Activated CD8-positive, alpha-beta memory T cell treated with anti-CD3 and anti-CD28 coated beads, Interleukin-2, amount 50 U/mL, for 4 hours (primary cell): ENCODE measurements around the gene PDE4B.
"Not testable (repeated sequence)": the region's sequence is repeated elsewhere in the genome, so short reads cannot be mapped to it uniquely, and the experiment has no call there.

Experiments used
- DNase-seq: peaks from one replicate; pipeline ENCODE4 v3.0.0-alpha.2; 2020

The PDE4B gene

GRCh38 chr1:65817891-65818290 is 25.2 kb downstream of the PDE4B start:
- no peak for DNase-seq

GRCh38 chr1:65818966-65819365 is 26.3 kb downstream of the PDE4B start:
- no peak for DNase-seq

DNA sequence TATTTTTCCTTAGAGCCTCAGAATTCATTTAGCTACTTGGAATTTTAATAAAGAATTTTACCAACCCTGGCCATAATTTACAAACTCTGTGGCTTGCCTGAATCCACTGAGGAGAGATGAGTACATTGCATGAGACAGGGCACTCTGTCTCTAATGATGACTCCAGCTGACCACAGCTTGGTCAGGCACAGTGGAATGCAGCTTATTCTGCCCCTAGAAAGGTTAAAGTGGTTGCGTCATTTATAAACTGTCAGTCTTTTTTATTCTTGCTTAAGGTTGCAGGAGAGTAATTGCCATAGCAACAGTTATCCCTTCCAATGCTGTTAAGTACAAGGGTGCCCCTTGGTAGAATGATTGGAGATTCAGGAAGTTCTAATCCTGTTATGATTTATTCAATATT is 28.3 kb downstream of the PDE4B start:
- DNase-seq: no peak

DNA sequence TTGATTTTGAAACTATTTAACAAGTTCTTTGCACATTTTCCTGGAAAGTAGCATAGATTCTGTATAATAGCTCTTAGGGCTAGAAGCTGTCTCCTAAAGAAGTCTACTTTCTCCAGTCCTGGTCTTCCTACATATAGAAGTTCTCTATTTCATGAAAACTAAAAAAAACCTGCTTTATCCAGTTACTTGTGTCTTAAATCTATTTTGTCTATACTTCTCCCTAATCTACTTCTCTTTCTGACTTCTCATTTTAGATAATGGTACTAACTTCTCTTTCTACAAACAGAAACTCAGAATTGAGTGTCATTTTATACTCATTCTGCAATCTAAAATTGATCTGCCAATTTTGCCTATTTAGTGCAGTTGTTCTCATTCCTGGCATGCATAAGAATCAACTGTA is 28.7 kb downstream of the PDE4B start:
- DNase-seq: no peak

DNA sequence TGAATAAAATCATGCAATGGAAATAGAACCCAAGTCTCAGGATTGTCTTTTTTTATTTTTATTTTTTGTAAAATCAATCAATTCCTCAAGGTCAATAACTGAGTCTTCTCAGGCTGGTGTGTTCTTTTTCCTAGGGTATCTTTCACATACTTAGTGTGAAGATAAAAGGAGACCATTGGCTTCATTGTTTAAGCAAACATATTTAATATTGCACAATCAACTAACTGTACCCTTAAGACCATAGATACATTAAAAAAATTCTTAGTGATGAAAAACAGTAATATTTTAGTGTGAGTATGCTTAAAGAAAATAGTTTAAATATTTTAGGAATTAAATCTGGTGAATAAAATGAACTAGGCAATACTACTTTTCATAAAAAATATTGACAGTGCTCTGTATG is 31.4 kb downstream of the PDE4B start:
- DNase-seq: no peak

DNA sequence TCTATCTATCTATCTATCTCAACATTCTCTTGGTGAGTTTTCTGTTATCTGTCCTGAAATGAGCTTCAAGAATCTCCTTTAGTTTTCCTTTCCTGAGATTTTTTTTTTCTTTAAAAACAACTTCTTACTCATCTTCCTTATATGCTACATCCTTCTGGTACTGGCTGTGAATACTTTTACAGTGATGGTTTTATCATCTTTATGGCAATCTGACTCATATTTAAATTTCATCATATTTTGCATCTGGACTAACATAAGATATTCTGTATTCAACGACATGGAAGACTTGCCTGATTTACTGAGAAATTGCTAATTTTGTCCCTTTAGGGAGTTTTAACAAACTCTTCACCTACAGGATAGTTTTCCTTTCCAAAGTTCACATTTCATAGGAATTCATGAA is 33.0 kb downstream of the PDE4B start:
- no peak for DNase-seq

- DNase-seq: no peak
These were observed 34.1 kb downstream of the PDE4B start for GRCh38 chr1:65826782-65827181.

DNA sequence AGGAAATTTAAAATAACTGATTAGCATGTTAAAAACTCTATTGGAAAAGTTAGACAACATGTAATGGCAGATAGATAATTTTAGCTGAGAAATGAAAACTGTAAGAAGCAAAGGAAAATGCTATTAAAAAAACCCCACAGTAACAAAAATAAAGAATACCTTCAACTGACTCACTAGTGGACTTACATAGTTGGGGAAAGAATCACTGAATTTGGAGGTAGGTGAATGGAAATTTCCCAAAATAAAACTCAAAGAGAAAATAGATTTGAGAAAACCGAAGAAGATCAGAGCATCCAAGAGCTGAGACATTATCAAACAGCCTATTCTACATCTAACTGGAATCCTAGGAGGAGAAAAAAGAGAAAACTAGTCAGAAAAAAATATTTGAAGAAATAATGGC is 34.7 kb downstream of the PDE4B start:
- no peak for DNase-seq

DNA sequence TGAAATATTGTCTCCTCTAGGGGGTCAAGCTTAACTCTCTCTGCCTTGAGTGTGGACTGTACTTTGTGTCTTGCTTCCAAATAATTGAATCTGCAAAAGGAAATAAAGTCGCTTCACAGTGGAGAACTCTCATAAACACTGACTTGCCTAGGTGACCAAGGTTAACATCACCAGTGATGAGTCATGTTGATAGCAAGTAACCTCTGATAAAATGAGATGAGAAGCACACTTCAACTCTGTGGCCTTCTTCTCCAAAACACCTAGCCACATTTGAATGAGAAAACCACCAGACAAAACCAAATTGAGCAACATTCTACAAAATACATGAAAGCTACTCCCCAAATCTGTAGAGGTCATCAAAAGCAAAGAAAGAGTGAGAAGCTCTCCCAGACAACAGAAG is 37.6 kb downstream of the PDE4B start:
- DNase-seq: no peak

- no peak for DNase-seq
These were observed 39.6 kb downstream of the PDE4B start for GRCh38 chr1:65832296-65832695.

DNA sequence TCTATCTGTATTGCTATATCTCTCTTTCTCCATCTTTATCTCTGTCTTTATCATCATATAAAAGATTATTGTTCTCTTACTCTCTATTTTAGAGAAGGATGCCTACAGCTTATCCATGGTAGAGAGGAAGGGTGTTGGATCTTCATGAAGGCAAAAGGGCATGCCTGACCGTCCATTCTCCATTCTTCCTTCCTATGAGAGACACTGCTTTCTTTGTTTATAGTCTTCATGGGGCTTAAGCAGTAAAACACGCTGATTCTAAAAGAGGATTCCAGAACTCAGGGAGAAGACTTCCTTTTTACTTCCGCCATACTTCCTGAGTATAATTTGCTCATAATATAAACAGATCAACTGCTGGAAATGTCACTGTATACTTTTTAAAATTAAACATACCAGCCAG is 44.0 kb downstream of the PDE4B start:
- no peak for DNase-seq

DNA sequence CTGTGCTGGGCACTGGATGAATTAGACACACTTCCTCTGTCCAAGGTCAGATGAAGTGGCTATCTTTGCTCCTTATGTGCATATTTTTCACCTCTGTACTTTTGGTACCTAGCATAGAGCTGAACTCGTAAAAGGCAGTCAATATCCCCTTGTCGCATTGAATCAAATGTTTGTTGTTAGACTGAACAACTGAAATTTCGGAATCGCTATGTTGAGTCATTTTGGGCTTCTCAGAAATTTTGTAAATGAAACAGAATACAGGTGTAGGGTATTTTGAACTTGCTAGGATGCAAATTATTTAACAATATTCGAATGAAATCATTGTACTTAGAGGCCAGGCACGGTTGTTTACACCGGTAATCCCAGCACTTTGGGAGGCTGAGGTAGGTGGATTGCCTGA is 48.0 kb downstream of the PDE4B start:
- no peak for DNase-seq

DNA sequence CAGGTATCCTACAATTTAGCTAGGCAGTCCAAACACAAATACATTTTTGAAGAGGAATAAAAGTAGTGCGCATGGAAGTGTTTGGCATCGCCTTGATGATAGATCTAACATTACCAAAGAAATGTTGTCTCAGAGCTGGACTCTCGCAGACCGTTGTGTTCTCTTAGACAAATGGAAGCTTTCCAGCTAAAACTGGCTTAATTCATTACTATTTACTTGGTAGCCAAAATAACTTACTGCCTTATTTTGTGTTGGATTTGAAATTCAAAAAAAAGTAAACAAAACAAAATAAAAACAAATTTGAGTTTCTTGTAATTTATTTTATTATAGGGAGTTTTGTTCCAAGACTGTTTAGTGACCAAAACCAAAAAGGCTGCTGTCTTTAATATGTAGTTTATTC is 51.6 kb downstream of the PDE4B start:
- DNase-seq: no peak

- no peak for DNase-seq
These were observed 52.3 kb downstream of the PDE4B start for GRCh38 chr1:65844821-65845534.

DNA sequence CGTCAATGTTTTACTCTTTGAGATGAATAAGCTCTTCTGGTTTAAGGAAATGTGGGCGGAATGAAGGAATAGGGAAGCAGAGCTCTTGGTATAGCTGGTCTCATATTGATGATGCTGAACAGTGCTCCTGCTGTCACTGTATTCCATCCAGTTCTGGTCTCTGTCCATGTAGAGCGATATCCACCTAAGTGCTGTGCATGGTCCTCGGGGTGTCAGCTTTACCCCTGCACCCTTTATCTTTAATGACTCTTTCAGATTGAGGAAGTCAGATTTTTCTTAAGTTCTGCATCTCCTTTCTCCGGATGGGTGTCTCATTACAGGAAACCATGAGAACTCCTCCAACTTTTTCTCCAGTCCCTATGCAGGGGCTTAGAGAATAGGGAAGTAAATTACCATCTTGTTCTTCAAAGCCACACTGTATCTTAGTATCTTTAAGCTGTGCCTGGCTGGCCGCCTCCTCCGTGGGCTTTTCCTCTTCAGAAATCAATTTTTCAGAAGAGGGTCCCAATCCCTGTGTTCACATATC is 52.9 kb downstream of the PDE4B start:
- no peak for DNase-seq

DNA sequence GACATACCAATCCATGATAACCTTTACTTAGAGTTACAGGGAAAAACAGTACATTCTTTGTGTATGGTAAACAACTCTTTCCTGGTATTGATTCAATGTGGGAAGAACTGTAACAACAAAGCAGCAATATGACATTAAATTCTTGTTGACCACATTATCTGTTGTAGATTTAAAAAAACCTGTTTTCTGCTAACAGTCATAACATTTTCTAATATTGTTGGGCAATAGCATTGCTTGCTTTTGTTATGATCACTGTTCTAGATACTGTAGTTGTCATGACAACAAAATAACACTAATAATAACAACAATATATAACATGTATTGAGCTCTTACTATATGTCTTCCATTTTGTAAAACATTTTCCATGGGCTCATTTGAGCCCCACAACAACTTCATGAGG is 54.2 kb downstream of the PDE4B start:
- no peak for DNase-seq

DNA sequence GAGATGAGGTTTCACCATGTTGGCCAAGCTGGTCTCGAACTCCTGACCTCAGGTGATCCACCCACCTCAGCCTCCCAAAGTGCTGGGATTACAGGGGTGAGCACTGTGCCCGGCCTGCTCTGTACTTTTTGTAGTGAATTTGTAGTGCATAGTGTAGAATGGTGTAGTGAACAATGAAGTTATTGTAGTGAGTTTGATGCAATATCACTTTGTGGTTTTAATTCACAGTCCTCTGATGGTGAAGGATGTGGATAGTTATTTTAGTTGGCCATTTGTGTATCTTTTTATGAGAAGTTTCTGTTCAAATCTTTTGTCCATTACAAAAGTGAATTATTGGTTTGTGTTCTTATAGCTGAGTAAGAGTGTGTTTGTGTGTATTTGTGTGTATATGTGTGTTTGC is 57.6 kb downstream of the PDE4B start:
- DNase-seq: no peak

DNA sequence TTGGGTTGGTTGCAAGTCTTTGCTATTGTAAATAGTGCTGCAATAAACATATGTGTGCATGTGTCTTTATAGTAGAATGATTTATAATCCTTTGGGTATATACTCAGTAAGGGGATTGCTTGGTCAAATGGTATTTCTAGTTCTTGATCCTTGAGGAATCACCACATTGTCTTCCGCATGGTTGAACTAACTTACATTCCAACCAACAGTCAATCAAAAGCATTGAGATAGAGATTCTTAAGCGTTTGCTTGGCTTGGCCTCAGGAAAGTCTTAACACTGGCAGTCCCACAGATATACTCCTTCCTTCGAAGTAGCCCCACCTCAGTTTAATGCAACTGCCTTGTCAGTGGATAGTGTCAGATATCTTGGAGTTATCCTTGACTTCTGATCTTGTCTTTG is 63.9 kb downstream of the PDE4B start:
- DNase-seq: not testable (repeated sequence)

GRCh38 chr1:65866439-65866838 is 73.7 kb downstream of the PDE4B start:
- DNase-seq: no peak

GRCh38 chr1:65872301-65872700 is 79.6 kb downstream of the PDE4B start:
- no peak for DNase-seq

DNA sequence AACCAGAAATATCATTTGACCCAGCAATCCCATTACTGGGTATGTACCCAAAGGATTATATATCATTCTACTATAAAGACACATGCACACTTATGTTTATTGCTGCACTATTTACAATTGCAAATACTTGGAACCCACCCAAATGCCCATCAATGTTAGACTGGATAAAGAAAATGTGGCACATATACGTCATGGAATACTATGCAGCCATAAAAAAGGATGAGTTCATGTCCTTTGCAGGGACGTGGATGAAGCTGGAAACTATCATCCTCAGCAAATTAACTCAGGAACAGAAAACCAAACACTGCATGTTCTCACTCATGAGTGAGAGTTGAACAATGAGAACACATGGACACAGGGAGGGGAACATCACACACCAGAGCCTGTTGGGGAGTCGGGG is 85.6 kb downstream of the PDE4B start:
- not testable (repeated sequence) for DNase-seq

GRCh38 chr1:65880611-65881010 is 87.9 kb downstream of the PDE4B start:
- DNase-seq: no peak

- no peak for DNase-seq
These were observed 88.4 kb downstream of the PDE4B start for GRCh38 chr1:65881067-65881594.

DNA sequence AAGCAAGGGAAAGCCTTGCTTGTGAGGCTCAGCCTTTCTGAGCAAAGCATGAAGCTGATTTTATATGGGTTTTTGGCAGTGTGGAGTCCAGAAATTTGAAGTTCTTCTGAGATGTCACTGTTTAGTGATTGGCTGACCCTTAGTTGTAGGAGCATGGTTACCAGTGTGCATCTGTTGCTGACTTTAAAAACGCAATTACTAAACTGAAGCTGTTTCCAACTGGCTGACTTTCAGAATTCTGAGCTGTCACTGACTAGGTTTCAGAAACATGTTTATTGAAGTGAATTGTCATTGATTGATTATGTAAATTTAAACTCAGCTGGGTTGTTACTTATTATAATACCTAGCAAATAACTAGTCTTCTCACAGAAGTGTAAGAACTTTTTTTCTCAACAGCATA is 89.4 kb downstream of the PDE4B start:
- DNase-seq: no peak

DNA sequence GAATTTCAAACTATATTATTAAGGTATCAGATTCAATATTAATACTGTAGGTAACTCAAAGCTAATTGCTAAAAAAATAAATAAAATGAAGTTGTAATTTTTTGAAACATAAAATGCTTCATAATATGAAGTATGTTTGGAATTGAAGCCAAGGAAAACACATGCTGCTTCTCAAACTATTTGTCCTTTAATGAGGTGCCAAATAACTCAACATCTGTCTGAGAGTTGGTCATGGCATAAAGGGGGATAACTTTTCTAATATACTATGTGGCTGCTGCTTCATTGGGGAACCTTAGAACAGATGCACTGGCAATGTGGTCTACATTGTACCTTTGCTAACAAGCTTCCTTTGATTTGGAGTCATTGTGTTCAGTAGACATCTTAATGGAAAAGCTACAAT is 96.7 kb downstream of the PDE4B start:
- DNase-seq: no peak
